ENCODE results near the gene CNOT4.

- no peak for TF ChIP-seq CC2D1A (CRISPR knock-in tag; IDR thresholded peaks at IDR 0.05)
- no peak for TF ChIP-seq ISX (CRISPR knock-in tag; conservative IDR thresholded peaks at IDR 0.05)
- TF ChIP-seq CTCF (CRISPR knock-in tag; IDR thresholded peaks at IDR 0.05) = no peak
- TF ChIP-seq BCL6 (CRISPR knock-in tag; IDR thresholded peaks at IDR 0.05) = no peak
- TF ChIP-seq CENPX (CRISPR knock-in tag; IDR thresholded peaks at IDR 0.05) = no peak
- no peak for TF ChIP-seq ATAD3A (CRISPR knock-in tag; IDR thresholded peaks at IDR 0.05)
- no peak for TF ChIP-seq AFF4 (CRISPR knock-in tag; IDR thresholded peaks at IDR 0.05)
- TF ChIP-seq ZNF232 (CRISPR knock-in tag; IDR thresholded peaks at IDR 0.05; ENCODE audit: borderline replicate concordance) = no peak
- TF ChIP-seq ZBTB46 (CRISPR knock-in tag; IDR thresholded peaks at IDR 0.05; ENCODE audit: borderline replicate concordance) = no peak
- TF ChIP-seq ZBTB21 (CRISPR knock-in tag; IDR thresholded peaks at IDR 0.05) = no peak
- TF ChIP-seq ZNF569 (CRISPR knock-in tag; IDR thresholded peaks at IDR 0.05; ENCODE audit: borderline replicate concordance) = no peak
- TF ChIP-seq ADNP (CRISPR knock-in tag; IDR thresholded peaks at IDR 0.05) = no peak
Observed at GRCh38 chr7:135522509-135522908, 12.6 kb upstream of the CNOT4 start.

Measured in HepG2 (cell line).